ENCODE measurements around the gene VAPB. TPM values are rescaled to one million over a fixed set of nuclear protein-coding genes. Genes with fewer than 3 reads are reported as not detected.
"Not testable (repeated sequence)": the region's sequence is repeated elsewhere in the genome, so short reads cannot be mapped to it uniquely, and the experiment has no call there.

Gene VAPB
- total and polyA plus RNA-seq, 7 donors, result 30.7 to 84.5 (median 64.0) TPM

DNA sequence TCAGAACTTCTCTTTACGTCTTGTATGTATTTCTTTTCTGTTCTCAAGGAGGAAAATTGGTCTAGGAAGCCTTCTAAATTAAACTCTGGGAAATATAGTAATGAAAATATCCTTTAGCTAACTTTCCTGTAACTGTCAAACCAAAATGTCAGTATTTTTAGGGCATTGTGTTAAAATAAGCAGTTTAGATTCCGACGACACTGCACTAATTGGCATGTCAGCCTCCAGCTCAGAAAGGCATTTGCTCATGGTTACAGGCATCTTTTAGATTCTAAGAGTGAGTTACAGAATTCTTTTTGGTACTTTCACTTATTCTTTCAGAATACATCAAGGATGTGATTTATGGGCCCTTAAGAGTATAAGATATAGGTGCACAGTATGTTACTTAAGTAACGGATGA lies 26.1 kb upstream of the VAPB start:
- H3K4me3 ChIP-seq, result no peak overlapping the region
- intact Hi-C loops (cut with DNase I), result loop anchor here in 1 of 2 donors (5.0 kb wide), 1 partner anchor 126 kb away; no protein-coding TSS in a partner anchor
- ATAC-seq, result no peak
- peaks cover 6% of the 10 kb centered on the region for H3K4me1 ChIP-seq
- no peak for DNase-seq
- H3K9me3 ChIP-seq, result no peaks in the 10 kb centered on the region
- TF ChIP-seq, protein P1, sequence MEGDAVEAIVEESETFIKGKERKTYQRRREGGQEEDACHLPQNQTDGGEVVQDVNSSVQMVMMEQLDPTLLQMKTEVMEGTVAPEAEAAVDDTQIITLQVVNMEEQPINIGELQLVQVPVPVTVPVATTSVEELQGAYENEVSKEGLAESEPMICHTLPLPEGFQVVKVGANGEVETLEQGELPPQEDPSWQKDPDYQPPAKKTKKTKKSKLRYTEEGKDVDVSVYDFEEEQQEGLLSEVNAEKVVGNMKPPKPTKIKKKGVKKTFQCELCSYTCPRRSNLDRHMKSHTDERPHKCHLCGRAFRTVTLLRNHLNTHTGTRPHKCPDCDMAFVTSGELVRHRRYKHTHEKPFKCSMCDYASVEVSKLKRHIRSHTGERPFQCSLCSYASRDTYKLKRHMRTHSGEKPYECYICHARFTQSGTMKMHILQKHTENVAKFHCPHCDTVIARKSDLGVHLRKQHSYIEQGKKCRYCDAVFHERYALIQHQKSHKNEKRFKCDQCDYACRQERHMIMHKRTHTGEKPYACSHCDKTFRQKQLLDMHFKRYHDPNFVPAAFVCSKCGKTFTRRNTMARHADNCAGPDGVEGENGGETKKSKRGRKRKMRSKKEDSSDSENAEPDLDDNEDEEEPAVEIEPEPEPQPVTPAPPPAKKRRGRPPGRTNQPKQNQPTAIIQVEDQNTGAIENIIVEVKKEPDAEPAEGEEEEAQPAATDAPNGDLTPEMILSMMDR (IDR thresholded peaks at IDR 0.05), result no peak
- no peak overlapping the region for H3K27ac ChIP-seq
- peaks cover 0 to 34% of the 10 kb centered on the region in 2 donors for H3K36me3 ChIP-seq (ENCODE audit: insufficient read depth in 1 of 2, low read depth in 1 of 2)
- no peaks in the 10 kb centered on the region for H3K27me3 ChIP-seq (ENCODE audit: insufficient read depth in 3 of 3, low read length in 2 of 3)
- 80 to 87% (median 82%) methylated on average over 4 of the region's 4 CpGs for WGBS, 3 donors

DNA sequence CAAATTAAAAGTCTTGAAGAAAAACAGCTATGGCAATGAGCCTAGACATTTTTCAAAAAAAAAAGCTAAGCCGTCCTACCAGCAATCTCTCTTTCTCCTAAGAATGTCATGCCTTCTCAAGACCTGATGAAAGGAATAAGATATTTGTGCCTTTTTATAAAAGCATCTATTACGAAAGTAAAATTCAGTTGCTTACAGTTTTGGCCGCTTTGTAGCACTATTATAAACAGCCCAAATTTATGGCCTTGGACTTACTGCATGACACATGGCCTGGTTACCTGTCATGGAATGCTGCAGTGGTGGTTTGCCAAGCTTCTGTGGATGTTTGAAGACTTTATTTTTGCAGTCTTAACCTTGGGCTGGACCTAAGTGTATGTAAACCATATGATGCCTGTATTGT lies 22.2 kb upstream of the VAPB start:
- peak in 1 of 4 donors; percentile 17 for ATAC-seq
- Histone ChIP-seq H3K4me1 (peaks cover 6% of the 10 kb centered on the region), H3K4me3 (no peak overlapping the region), H3K27ac (no peak overlapping the region), H3K36me3 (ENCODE audit: insufficient read depth in 1 of 2, low read depth in 1 of 2) (peaks cover 0 to 13% of the 10 kb centered on the region in 2 donors), H3K9me3 (no peaks in the 10 kb centered on the region), H3K27me3 (ENCODE audit: insufficient read depth in 3 of 3, low read length in 2 of 3) (no peaks in the 10 kb centered on the region)
- TF ChIP-seq, protein P1 (IDR thresholded peaks at IDR 0.05), result no peak
- intact Hi-C loops (cut with DNase I), result no loop called here
- WGBS, 3 donors, result 35 to 39% (median 37%) methylated on average over 3 of the region's 3 CpGs
- no peak for DNase-seq

DNA sequence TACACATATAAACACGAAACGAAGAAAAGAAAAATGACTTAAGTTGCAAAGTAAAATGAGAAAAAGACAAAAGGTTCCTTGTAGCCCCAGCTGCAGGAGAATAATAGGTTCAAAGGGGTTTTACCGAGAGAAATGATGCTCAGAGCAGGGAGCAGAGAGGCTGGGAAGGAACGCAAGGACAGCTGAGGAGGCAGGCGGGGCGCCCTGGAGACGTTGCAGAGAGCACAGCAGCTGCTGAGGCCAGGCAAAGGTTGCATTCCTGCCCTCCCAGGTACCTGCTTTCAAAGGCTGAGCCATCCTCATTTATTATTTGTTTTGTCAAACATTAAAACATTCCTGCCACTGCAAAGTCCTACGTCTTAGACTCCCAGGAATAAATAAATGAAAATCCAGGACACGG lies 16.2 kb upstream of the VAPB start:
- DNase-seq (no peak), ATAC-seq (no peak)
- TF ChIP-seq, protein P1 (IDR thresholded peaks at IDR 0.05), result no peak
- Histone ChIP-seq H3K36me3 (ENCODE audit: insufficient read depth in 1 of 2, low read depth in 1 of 2) (no peaks in the 10 kb centered on the region), H3K27me3 (ENCODE audit: insufficient read depth in 3 of 3, low read length in 2 of 3) (peaks cover 0 to 3% (median 0%) of the 10 kb centered on the region in 3 donors), H3K4me1 (no peaks in the 10 kb centered on the region), H3K27ac (no peak overlapping the region), H3K9me3 (no peaks in the 10 kb centered on the region), H3K4me3 (no peak overlapping the region)
- 58 to 64% (median 64%) methylated on average over 9 of the region's 9 CpGs for WGBS, 3 donors
- intact Hi-C loops (cut with DNase I), result no loop called here

DNA sequence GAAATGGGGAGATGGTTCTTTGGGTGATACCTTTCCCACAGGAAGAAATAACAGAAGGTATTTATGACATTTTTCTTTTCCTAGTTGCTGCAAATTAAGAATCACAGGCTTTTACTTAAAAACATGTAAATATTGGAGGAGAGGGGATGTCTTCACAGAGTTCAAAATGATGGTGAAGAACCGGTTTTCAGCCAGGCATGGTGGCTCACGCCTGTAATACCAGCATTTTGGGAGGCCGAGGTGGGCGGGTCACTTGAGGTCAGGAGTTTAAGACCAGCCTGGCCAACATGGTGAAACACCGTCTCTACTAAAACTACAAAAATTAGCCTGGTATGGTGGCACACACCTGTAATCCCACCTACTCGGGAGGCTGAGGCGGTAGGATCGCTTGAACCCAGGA lies 15.7 kb upstream of the VAPB start:
- WGBS, 3 donors, result 91 to 93% (median 92%) methylated on average over 8 of the region's 8 CpGs

DNA sequence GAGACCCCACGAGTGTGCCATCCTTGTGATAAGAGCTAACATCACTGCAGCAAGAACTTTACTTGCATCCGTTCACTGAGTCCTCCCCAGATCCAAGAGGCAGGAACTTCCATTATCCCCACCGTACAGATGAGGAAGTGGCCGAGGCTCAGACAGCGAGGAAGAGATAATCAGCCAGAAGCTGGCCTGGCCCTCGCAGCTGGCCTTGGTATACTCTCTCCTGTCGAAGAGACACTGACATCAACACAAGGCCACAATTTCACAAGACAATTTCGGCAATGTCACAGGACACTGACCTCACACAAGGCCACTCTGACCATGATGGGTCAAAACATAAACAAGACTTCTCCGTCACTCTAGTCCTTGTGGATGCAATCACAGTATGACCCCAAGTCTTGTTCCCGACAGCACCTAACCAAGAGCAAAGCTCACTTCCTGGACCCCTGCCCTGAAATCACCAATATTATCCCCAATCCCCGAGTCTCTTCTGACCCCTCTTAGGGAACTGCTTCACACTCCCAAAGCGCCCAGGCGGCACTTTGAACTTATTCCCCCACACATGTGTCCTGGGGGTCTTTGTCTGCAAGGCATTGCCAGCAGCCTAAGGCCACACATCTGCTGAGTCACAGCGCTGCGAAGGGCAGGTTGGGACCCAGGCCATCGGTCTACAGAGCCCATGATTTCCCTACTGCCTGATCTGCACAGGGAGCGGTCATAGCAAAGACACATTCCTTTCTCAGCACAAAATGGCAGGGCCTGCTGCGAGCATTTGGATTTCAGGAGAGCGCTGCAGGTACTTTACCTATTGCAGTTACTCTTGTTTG lies 14.8 kb upstream of the VAPB start:
- intact Hi-C loops (cut with DNase I), result no loop called here
- ATAC-seq (no peak), DNase-seq (no peak)
- TF ChIP-seq, protein P1 (IDR thresholded peaks at IDR 0.05), result no peak
- H3K4me3 ChIP-seq, result no peak overlapping the region
- WGBS, 3 donors, result 78 to 81% (median 79%) methylated on average over 19 of the region's 19 CpGs
- no peaks in the 10 kb centered on the region for H3K4me1 ChIP-seq
- no peaks in the 10 kb centered on the region for H3K9me3 ChIP-seq
- H3K27ac ChIP-seq, result no peak overlapping the region
- H3K36me3 ChIP-seq (ENCODE audit: insufficient read depth in 1 of 2, low read depth in 1 of 2), result no peaks in the 10 kb centered on the region
- H3K27me3 ChIP-seq (ENCODE audit: insufficient read depth in 3 of 3, low read length in 2 of 3), result peaks cover 0 to 6% (median 0%) of the 10 kb centered on the region in 3 donors

More for the DNA sequence above, 15.7 kb upstream of the VAPB start:
- H3K27ac ChIP-seq; DNase-seq; ATAC-seq; H3K9me3 ChIP-seq; H3K4me1 ChIP-seq; H3K36me3 ChIP-seq (ENCODE audit: insufficient read depth in 1 of 2, low read depth in 1 of 2); H3K27me3 ChIP-seq (ENCODE audit: insufficient read depth in 3 of 3, low read length in 2 of 3); H3K4me3 ChIP-seq; intact Hi-C loops (cut with DNase I): not testable (repeated sequence)

Data from psoas muscle (tissue), 8 donors.